Ureter (tissue), 1 donor: ENCODE results near the gene IRF7. TPM values are rescaled to one million over a fixed set of nuclear protein-coding genes. Genes with fewer than 3 reads are reported as not detected.
"Not testable (repeated sequence)": the region's sequence is repeated elsewhere in the genome, so short reads cannot be mapped to it uniquely, and the experiment has no call there.

Experiments used
- DNase-seq: peaks from one replicate; pipeline ENCODE4 v3.0.0-alpha.2; 2020; ENCODE audit warnings: low spot score
- total RNA-seq: library from RNA; stranded (reverse); gene quantifications from one replicate; pipeline ENCODE4 v1.2.4, GENCODE V29; 2023
- donor health status: DM: yes; HTN: yes; CAD: no.

Gene IRF7
- total RNA-seq, 1 donor from 2014 or later: 14.9 TPM

DNA sequence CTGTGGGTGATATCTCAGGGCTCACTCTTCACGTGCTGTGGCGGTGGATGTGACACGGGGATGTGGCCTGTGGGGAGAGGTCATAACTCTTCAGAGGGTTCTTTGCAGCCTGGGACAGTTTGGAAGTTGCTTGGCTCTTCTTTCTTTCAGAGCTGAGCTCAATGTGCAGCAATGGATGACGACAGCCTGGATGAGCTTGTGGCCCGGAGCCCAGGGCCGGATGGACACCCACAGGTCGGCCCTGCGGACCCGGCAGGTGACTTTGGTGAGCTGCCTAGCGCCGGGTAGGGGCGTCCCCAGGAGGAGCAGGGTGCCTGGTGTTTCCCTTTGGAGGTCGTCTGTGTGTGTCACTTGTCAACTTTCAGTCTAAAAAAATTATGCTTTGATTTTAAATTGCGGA is 34.4 kb downstream of the IRF7 start:
- DNase-seq: no peak

DNA sequence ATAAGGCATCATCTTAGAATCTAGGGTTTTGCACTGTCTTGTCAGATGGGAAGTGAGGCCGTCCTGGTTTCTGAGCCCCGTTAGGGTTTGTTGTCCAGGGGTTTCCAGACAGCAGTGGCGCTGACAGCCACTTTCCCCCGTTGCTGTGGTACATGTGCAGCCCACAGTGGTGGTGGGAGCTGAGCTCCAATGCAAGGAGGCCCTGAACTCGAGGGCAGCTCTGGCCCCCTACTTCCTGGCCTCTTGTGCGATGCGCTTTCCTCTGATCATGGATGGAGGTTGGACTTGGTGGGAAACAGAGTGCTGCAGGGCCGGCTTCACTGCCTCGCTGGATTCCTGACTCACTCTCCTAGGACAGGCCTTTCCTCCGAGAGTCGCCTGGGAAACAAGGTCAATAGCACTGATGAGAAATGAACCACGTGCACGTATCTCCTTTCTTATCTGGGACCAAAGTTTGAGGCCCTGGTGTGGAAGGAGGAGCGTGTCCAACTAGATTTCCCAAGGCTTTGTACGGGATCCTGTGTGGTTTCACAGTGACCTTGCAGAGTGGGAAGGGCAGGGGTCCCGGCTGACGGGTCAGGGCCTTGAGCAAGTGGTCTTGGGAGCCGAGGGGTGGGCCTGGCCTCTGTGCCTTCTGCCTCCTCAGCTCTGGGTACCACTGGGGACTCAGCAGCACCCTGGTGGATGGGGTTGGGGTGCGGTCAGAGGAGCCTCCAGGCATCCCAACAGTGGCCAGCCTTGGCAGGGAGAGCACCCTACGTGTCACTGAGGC is 35.7 kb downstream of the IRF7 start:
- DNase-seq: no peak

DNA sequence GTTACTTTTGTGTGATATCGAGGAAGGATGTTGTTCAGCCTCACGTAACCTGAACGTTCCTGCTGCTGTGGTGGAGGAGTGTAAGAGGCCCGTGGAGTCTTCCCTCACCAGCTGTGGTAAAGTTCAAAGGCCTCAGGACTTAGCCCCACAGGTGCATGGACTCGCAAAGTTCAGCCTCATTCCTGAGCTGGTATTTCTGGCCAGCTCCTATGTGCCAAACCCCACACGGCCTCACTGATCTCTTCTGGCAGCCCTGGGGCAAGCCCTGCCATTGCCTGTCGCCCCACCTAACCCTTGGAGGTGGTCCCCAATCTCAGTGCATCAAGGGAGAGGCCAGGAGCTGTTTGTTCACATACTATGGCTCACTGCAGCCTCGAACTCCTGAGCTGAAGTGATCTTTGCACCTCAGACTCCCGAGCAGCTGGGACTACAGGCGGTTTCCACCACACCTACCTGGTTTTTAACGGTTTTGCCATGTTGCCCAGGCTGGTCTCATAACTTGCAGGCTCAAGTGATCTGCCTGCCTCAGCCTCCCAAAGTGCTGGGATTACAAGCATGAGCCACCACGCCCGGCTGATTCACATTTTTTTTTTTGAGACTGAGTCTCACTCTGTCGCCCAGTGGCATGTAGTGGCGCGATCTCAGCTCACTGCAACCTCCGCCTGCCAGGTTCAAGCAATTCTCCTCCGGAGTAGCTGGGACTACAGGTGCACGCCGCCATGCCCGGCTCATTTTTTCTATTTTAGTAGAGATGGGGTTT is 37.3 kb downstream of the IRF7 start:
- DNase-seq: no peak

DNA sequence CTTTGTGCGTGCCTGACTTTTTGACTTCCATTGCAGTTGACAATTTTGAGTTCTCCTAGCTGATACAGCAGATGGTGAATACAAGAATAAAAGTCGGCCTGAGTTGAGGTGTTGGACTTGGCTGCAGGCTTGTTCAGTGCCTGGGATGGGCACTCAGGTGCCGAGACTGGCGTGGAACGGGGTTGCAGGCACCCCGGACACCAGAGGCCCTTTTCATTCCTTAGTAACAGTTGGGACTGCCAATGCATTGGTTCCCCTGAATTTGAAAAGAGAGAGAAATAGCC is 38.2 kb downstream of the IRF7 start:
- DNase-seq: no peak

DNA sequence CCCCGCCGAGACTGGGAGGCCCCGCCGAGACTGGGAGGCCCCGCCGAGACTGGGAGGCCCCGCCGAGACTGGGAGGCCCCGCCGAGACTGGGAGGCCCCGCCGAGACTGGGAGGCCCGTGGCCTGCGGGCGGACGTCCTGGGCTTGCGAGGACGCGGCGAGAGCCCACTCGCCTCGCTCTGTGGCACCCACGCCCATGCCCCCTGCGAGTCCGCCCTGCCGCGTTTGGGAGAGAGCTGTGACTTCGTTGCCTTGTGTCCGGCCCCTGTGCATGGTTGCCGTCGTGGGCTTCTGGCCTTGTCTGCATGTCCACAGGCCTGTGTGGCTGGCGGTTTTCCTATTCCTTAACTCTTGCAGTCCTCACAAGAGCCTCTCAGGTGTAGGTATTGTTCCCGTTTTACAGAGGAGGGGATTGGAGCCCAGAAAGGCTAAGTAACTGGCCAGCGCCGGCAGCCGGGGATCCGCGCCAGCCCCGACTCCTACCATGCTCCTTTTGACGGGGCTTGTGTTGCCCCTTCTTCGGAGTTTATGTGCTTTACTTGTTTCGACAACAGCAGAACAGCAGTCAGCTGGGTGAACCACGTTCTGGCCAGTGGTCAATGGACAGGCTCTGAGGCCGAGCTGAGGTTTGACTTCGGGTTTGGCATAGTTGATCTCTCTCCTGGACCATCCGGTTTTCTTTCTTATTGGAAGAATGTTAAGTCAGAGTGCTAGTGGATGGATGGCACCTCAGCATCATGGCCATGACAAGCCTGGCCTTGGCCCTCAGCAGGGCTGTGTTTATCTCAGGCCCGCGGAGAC is 38.7 kb downstream of the IRF7 start:
- DNase-seq: no peak

DNA sequence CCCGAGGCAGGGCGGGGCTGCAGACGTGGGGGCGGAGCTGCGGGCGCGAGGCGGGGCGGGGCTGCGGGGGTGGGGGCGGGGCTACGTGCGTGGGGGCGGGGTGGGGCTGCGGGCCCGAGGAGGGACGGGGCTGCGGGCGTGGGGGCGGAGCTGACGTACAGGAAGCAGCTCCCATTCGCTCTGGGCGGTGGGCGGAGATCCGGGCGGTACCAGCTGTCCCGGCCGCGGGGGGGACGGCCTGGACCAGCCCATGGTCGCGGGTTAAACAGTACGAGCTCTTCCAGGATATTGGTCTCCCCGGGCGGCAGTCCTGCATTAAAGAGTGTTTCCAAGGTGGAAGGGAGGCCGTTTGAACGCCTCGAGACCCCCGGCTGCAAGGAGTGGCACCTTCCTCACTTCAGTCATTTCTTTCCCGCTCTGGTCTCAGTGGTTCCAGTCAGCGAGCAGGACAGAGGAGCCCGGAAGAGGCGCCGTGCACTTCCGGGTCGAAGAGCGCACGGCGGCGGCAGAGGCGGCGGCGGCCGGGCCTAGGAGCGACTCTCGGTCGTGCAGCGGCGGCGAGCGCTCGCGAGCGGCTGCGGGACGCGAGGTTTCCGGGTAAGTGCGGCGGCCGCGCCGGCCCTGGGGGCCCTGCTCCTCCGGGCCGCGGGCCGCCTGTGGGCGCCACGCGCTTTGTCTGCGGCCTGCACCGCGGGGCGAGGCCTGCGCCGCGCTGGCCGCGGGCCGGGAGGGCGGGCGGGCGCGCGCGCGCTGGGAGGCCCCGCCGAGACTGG is 39.6 kb downstream of the IRF7 start, which contains the start of gene PHRF1:
Gene PHRF1 (plus strand): TSS at position 475 of the 773 bp plus-strand sequence. CDS start 5,043 bp downstream, outside the sequence.
- DNase-seq: peak; percentile 97

DNA sequence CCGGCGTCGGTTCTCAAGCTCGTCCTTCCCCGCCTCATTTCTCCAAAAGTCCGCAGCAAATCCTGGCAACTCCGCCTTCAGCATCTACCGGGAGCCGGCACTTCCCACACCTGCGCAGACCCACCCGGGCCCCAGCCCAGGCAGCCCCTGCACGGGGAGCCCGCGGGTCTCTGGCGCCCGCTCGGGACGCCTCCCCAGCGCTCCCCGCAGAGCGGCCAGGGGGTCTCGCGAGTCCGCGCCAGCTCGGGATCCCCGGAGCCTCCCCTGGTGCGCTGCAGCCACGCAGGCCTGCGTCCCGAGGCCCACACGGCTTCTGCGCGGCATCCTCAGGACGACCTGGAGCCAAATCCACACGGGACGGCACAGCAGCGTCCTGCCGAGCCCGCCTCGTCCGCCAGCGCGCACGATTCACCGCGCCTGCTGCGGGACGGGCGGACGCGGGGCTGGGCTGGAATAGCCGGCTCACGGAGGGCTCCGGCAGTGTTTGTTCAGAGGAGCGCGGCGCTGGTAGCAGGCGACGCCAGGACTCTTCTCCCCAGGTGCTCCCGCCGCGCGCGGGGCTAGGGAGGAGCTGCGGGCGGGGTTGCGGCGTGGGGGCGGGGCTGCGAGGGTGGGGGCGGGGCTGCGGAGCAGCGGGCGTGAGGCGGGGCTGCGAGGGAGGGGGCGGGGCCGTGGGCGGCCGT is 40.3 kb downstream of the IRF7 start:
- no peak for DNase-seq

DNA sequence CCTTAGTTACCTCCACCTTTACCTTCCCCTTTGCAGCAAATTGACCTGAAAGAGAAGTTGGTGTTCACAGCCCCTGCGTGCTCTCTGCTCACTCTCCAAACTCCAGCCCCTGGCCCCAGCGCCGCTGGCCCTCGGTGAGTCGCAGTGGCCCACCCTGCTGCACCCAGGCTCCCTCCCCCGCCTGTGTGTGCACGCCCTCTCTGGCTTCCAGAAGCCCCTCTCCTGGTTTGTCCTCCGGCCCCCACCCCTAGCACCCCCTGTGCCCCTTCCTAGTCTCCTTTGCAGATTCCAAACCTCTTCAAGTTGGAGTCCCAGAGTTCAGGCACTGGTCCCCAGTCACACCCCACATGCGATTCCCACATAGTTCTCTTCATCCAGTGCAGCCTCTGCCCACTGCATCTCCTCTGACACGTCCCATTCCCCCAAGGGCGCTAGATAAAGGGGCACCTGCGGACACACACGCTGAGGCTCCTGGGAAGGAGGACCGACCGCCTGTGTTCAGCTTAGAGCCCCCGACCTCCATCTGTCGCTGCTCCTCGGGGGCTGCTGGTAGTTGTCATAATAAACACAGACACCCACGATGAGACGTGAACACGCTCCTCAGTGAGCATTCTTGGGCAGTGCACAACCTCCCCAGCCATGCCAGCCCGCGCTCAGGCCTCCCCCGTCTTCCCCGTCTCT is 41.0 kb downstream of the IRF7 start:
- DNase-seq: no peak

DNA sequence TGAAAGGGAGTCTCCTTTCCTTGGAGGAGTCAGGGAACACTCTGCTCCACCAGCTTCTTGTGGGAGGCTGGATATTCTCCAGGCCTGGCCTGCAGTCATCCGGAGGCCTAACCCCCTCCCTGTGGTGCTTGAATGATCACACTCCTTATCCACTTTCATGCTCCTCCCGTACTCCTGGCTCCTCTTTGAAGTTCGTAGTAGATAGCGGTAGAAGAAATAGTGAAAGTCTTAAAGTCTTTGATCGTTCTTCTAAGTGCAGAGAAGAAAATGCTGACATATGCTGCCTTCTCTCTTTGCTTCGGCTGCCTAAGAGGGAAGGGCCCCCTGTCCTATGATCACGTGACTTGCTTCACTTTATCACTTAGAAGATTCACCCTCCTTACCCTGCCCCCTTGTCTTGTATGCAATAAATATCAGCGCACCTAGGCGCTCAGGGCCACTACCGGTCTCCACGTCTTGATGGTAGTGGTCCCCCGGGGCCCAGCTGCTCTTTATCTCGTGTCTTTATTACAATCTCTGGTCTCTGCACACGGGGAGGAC is 41.6 kb downstream of the IRF7 start:
- not testable (repeated sequence) for DNase-seq

DNA sequence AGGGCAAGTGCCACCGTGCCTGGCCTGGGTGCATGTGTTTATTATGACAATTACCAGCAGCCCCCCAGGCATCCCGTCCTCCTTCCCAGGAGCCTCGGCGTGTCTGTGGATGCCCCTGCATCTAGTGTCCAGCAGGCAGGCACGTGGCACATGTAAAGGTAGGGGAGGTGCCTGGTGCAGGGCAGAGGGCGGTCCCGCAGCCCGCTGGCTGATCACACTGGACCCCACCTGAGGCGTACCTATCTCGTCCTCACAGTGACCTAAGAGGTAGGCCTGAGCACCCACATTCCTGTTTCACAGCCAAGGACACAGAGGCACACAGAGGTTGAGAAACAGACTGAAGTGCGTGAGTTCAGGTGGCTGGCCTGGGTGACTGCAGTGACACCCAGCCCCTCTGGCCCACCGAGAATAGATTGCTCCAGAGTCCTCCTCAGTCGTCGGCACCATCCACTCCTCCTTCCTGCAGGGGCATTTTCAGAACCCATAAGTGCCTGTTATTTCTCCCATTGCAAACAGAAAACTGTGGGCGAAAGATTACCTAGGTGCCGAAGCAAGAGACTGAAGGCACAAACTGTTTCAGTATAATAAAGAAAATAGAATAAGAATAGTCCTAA is 42.5 kb downstream of the IRF7 start:
- DNase-seq: no peak

DNA sequence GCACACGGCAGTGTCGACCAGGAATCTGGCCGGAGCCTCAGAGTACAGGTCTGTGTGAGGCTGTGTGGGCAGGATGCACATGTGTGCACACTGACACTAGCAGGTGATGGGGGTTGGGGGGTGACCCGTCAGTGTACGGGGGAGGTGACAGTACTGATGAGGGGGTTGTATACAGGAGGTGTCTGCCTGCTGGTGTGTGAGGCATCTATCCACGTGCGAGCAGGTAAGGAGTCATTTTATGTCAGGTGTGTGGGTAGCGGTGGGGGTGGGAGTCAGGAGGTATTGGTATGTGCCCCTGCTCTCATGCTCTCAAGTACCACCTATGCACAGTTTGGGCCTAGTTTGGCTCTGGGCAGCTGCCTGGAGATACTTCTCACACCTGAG is 44.0 kb downstream of the IRF7 start:
- no peak for DNase-seq

DNA sequence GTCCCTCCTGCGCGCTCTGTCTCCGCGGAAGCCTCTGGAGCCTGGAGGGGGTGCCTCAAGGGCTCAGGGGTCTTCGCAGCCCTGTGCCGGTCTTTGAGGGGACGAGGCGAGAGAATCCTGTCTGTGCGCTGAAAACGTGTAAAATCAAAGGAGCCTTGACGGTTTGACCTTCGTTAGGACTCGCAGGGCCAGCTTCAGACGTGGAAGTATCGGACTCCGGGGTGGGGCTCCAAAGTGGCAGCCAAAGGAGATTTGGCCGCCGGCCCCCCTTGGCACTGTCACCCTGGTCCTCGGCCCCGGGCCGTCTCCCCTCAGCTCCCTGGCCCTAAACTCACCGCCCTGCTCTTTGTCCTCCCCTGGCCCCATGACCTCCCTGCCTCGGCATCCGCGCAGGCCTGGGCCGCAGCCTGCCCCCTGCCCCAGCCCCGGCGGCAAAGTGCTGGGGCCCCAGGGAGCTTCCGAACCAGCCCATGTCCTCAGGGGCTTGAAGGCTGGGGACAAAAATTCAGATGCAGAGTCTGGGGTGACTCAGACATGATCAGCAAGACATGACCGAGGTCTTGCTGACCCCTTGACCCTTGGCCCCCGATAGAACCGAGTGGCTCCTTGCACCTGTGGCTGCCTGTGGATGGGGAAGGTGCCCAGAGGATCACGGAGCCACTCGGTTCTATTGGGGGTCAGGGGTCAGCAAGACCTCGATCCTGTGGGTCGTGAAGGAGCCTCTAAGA is 46.4 kb downstream of the IRF7 start:
- DNase-seq: peak; percentile 47

DNA sequence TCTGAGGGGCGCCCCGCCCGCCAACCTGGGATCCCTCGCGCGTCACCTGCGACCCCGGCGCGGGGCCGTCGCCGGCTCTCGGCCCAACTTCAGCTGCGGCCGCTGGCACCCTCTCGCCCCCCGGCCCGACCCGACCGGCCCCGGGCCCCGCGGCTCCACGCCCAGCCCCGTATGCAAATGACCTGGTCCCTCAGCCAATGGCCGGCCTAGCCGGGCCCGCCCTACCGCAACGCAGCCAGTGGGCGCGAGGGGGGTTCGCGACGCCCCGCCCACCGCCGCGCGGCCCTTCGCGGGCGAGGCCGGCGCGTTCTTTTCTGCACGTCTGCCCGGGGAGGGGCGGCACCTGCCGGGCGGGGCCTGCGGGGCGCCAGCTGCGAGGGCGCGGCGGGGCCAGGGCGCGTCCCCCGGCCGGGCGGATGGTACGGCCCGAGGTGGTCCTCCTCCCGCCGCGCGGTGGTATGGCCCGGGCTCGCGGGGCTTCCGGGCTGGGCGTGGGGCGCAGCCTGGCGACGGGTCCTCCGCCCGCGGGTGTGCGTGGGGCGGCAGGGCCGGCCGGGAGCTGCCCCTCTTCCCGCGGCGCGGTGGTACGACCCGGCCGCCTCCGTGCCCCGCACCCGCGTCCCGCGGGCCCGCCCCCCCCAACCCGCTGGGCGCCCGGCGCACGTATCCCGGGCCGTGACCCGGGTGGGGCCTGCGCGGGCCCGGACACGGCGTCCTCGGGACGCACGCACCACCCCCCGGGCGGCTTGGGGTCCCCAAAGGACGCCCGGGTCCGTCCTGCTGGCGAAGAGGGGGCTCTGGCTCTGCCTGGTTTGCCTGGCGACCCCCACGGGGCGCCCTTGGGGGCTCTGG is 47.2 kb downstream of the IRF7 start:
- DNase-seq: peak; percentile 95

DNA sequence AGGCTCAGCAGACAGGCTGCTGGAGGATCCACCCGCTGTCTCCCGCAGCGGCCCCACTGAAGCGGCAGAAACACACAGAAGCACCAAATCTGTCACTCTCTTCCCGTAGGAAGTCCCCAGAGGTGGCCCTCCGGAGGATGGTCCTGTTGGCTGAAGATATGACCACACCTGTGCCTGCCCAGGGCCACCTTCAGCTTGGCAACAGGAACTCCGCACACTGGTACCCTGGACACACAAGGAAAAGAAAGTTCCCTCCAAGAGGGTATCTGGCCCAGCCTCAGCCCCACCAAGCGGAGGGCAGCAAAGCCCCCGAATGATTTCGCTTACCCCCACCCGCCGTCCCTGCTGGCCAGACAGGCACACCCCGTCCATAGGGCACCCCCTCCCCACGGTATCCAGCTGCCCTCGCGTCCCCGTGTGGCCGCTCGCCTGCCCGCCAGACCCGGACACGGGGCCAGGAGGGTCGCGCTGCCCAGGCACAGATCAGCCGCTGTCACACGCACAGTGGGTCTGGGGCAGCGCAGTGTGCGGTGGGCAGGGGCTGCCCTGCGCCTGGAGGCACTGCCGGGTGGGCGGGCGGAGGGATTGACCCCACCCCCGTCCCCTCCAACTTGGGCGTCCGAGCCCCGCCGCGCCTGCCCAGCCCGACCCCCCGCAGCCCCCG is 48.0 kb downstream of the IRF7 start:
- DNase-seq: no peak

DNA sequence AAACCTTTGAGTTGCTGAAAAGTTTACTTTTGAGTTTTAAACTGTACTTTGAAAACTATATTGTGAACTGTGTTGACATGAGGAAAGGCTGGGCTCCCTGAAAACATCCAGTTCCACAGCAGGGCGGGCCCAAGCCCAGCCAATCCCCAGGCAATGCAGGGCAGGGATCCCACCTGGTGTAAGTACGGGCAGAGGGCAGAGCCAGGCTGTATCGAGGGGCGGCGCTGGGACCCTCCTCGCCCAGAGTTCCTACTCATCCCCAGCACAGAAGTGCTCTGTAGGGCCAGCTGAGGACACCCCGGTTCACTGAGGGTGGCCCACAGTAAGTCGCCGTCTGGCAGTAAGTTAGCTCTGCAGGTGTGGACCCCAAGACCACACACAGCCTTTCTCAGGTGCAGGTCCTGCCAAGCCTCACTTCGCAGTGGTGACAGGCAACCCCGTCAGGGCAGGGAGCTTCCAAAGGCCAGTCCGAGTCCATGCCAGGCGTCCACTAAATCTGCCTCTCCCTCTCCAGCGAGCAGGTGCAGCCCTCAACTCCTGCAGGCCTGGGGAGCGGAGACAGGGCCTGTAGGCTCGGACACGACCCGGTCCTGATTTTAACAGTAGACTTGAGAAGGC is 48.6 kb downstream of the IRF7 start:
- DNase-seq: no peak

DNA sequence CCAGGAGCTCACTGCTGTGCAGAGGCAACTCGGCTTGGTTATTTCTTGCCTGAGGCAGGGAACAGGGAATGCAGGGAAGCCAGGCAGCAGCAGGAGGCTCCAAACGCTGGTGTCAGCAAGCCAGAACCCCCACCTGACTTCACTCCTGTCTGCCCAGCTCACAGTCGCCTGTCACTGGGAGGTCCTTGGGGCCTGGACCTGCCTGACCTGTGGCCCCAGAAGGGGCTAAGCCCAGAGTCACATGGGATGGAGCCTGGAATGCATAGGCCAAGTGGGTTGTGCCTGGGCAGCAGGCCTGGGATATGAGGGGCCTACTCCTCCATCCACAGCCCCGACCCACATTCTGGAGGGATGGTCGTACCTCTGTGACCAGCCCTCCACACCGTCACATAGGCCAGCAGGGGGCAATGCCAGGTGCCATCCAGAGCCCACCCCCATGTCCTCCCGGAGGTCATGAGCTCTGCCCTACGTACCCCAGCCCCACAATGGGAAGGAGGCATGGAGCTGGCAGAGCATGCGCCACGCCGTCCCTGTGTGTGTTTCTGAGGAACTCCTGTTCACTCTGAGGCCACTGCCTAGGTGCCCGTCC is 49.7 kb downstream of the IRF7 start:
- peak; percentile 43 for DNase-seq
